Measurements from ENCODE around the gene CWC27.

CWC27 gene

GRCh38 chr5:64853777-64854176 lies 85.0 kb downstream of the CWC27 start:
- TF ChIP-seq CTCF (IDR thresholded peaks at IDR 0.05), result no peak

- TF ChIP-seq CTCF (IDR thresholded peaks at IDR 0.05), result no peak
Measured at GRCh38 chr5:64854855-64855254, 86.1 kb downstream of the CWC27 start.

GRCh38 chr5:64859881-64860280 lies 91.2 kb downstream of the CWC27 start:
- TF ChIP-seq CTCF (IDR thresholded peaks at IDR 0.05), result no peak

GRCh38 chr5:64861281-64861680 lies 92.6 kb downstream of the CWC27 start:
- no peak for TF ChIP-seq CTCF (IDR thresholded peaks at IDR 0.05)

- no peak for TF ChIP-seq CTCF (IDR thresholded peaks at IDR 0.05)
Measured at GRCh38 chr5:64864171-64864570, 95.4 kb downstream of the CWC27 start.

- TF ChIP-seq CTCF (IDR thresholded peaks at IDR 0.05), result no peak
Measured at GRCh38 chr5:64865662-64866061, 96.9 kb downstream of the CWC27 start.

GRCh38 chr5:64869419-64869818 lies 100.7 kb downstream of the CWC27 start:
- TF ChIP-seq CTCF (IDR thresholded peaks at IDR 0.05), result no peak

GRCh38 chr5:64872044-64872443 lies 103.3 kb downstream of the CWC27 start:
- no peak for TF ChIP-seq CTCF (IDR thresholded peaks at IDR 0.05)
